Osteocyte (in vitro differentiated cells): ENCODE data around the gene ATRNL1. TPM values are rescaled to one million over a fixed set of nuclear protein-coding genes. Genes with fewer than 3 reads are reported as not detected.

Source experiments
- DNase-seq: peaks from one replicate; pipeline ENCODE4 v3.0.0; 2021; ENCODE audit warnings: mixed read lengths; ENCODE audit not compliant: unreplicated experiment; ENCODE audit errors: extremely low spot score
- H3K27ac Mint-ChIP-seq: one replicate; pipeline ENCODE4 v1.8.0; 2021; ENCODE audit warnings: mild to moderate bottlenecking, mixed read lengths; ENCODE audit not compliant: unreplicated experiment
- H3K27me3 Mint-ChIP-seq: one replicate; pipeline ENCODE4 v1.8.0; 2021; ENCODE audit warnings: mixed read lengths; ENCODE audit not compliant: unreplicated experiment
- H3K36me3 Mint-ChIP-seq: one replicate; pipeline ENCODE4 v1.8.0; 2021; ENCODE audit warnings: mixed read lengths; ENCODE audit not compliant: unreplicated experiment
- H3K4me1 Mint-ChIP-seq: one replicate; pipeline ENCODE4 v1.8.0; 2021; ENCODE audit warnings: mixed read lengths; ENCODE audit not compliant: unreplicated experiment
- H3K4me3 Mint-ChIP-seq: one replicate; pipeline ENCODE4 v1.8.0; 2021; ENCODE audit warnings: mild to moderate bottlenecking, moderate library complexity, mixed read lengths; ENCODE audit not compliant: unreplicated experiment
- H3K9me3 Mint-ChIP-seq: one replicate; pipeline ENCODE4 v1.8.0; 2021; ENCODE audit warnings: mixed read lengths; ENCODE audit not compliant: unreplicated experiment
- CTCF ChIP-seq: fragments of 200-600 bp; sonication (generic); IDR thresholded peaks from 2 replicates; pipeline ENCODE4 v1.5.0; 2021; ENCODE audit warnings: antibody characterized with exemption, mild to moderate bottlenecking, moderate library complexity
- total RNA-seq: library from RNA; stranded (reverse); gene quantifications from 2 replicates; pipeline ENCODE4 v1.2.1, GENCODE V29; 2021

Gene ATRNL1
- total RNA-seq, 1 donor from 2014 or later = 20.2 TPM

DNA sequence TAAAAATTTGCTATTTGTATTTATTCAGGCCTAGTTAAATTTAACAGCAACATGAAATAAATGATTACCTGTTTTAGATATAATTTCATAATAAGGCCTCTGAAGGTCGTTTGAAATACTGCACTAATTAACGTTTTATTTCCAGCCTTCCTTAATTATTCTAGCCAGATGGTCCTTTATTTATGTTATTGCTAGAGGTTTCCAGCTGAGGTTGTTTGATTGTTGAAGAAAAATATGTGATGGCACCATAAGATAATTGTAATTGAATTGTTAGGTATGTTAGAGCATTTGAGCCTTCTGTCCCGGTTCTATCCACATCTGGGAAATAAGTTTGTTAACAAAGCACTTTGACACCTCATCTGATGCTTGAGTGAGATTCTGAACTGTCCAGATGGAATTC is 556.1 kb downstream of the ATRNL1 start:
- DNase-seq = no peak
- no peaks in the 10 kb centered on the region for H3K36me3 Mint-ChIP-seq
- H3K27ac Mint-ChIP-seq = no peak overlapping the region
- no peak overlapping the region for H3K4me3 Mint-ChIP-seq
- peaks cover 4% of the 10 kb centered on the region for H3K4me1 Mint-ChIP-seq
- H3K27me3 Mint-ChIP-seq = no peaks in the 10 kb centered on the region
- no peaks in the 10 kb centered on the region for H3K9me3 Mint-ChIP-seq
- TF ChIP-seq CTCF = no peak

DNA sequence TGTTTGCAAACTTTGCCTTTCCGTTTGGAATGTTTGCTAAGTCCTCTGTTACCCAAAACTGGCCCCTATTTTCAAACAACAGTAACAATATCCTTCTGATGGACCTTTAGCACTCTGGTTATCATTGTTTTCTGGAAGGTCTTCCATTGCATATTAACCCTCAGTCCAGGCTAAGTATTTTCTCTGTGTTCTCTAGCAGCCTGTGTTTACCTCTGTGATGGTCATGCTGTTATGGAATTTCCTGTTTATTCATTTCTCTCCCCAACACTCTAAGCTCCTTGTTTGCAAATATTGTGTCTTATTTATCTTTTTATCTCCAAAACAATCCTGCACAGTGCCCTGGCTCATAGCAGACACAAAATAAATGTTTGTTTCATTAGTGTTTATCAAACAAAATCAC is 560.3 kb downstream of the ATRNL1 start:
- no peak overlapping the region for H3K27ac Mint-ChIP-seq
- no peak for DNase-seq
- H3K36me3 Mint-ChIP-seq = no peaks in the 10 kb centered on the region
- H3K9me3 Mint-ChIP-seq = peaks cover 5% of the 10 kb centered on the region
- peaks cover 13% of the 10 kb centered on the region for H3K4me1 Mint-ChIP-seq
- no peaks in the 10 kb centered on the region for H3K27me3 Mint-ChIP-seq
- no peak for TF ChIP-seq CTCF
- H3K4me3 Mint-ChIP-seq = no peak overlapping the region

- TF ChIP-seq CTCF = no peak
- no peak overlapping the region for H3K27ac Mint-ChIP-seq
Observed at GRCh38 chr10:115654961-115655360, 561.8 kb downstream of the ATRNL1 start.

GRCh38 chr10:115657161-115657860 is 564.1 kb downstream of the ATRNL1 start:
- no peaks in the 10 kb centered on the region for H3K27me3 Mint-ChIP-seq
- H3K4me1 Mint-ChIP-seq = peaks cover 19% of the 10 kb centered on the region
- H3K27ac Mint-ChIP-seq = peak overlapping the region; percentile 3
- H3K4me3 Mint-ChIP-seq = no peak overlapping the region
- peaks cover 5% of the 10 kb centered on the region for H3K9me3 Mint-ChIP-seq
- no peaks in the 10 kb centered on the region for H3K36me3 Mint-ChIP-seq
- TF ChIP-seq CTCF = no peak
- no peak for DNase-seq

More at GRCh38 chr10:115654961-115655360, 561.8 kb downstream of the ATRNL1 start:
- Mint-ChIP-seq H3K4me1 (peaks cover 21% of the 10 kb centered on the region), H3K9me3 (peaks cover 5% of the 10 kb centered on the region), H3K4me3 (no peak overlapping the region), H3K27me3 (no peaks in the 10 kb centered on the region), H3K36me3 (no peaks in the 10 kb centered on the region)
- no peak for DNase-seq

- peaks cover 4% of the 10 kb centered on the region for H3K9me3 Mint-ChIP-seq
- DNase-seq = no peak
Observed at GRCh38 chr10:115659616-115660015, 566.5 kb downstream of the ATRNL1 start.

More at GRCh38 chr10:115659616-115660015, 566.5 kb downstream of the ATRNL1 start:
- H3K27ac Mint-ChIP-seq = no peak overlapping the region
- TF ChIP-seq CTCF = no peak
- no peak overlapping the region for H3K4me3 Mint-ChIP-seq
- no peaks in the 10 kb centered on the region for H3K36me3 Mint-ChIP-seq
- no peaks in the 10 kb centered on the region for H3K27me3 Mint-ChIP-seq
- peaks cover 19% of the 10 kb centered on the region for H3K4me1 Mint-ChIP-seq
